NCI-H1417 treated with DMSO at 0.1 percent for 48 hours (cell line): ENCODE results near the gene VASH1.

Experiments used
- DNase-seq: peaks from one replicate; lab custom pipeline; 2025; lab: John Stamatoyannopoulos, UW

The VASH1 gene

DNA sequence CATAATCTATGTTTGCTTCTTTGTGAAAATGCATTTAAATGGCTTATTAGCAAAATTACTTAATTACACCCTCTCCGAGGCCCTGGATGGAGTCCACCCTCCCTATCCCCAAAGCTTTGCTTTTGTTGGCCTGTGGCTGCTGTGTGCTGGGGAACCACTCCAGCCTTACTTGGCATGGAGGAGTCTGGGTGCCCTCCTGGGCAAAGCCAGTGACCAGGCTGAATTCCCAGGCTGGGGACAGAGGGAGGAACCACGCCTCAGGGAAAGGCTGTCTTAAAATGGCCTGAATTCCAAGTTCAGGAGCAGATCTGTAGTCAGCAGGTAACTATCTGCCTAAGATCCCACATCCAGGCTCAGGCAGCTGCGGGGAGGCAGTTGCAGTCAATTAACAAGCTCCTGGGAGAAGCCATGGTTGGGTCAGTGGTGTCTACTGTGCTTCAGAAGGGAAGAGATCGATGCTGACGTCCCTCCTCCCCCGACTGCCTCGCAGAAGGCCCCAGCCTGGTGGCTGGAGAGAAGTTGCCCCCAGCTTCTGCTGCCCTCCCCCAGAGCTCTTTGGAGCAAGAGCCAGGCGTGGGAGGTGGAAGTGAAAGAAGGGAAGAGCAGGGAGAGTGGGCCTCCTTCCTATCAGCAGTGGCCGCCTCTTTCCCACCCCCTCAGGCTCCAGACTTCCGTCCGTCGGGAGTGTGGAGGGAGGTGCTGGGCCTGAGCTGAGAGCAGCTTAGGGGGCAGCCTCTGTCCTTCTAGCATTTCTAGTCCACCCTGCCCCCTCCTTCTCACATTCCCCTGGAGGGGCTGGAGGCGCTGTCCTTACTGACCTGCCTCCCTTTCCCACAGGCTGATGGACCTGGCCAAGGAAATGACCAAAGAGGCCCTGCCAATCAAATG is 11.3 kb downstream of the VASH1 start:
- no peak for DNase-seq

DNA sequence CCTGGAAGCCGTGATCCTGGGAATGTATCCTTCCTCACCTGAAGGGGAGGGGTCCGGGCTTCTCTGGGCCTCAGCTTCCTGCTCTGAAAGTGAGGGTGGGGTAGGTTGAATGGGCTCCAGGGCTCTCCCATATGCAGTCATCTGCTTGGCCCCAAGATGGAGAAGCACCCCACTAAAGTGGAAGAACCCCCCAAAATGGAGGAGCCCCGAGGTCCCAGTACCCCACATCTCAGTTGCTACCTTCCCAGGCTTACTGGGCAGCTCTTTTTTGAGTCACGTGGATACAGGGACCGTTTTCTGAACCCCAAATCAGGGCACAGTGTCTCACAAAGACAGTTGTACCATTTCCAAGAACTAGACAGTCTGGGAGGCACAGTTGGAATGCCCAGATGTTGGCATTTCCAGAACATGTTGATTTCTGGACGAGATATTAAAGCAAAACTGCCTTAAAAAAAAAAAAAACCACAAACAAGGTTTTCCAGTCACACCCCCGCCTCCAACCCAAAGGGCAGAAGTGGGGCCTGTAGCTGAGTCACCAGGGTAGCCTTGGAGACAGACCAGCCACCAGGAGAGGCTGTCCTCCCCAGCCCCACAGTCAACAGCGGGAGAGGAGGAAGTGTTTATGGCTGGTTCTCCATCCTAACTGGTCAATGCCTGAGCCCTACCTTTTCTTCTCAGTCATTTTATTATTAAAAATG is 12.1 kb downstream of the VASH1 start:
- DNase-seq: no peak

DNA sequence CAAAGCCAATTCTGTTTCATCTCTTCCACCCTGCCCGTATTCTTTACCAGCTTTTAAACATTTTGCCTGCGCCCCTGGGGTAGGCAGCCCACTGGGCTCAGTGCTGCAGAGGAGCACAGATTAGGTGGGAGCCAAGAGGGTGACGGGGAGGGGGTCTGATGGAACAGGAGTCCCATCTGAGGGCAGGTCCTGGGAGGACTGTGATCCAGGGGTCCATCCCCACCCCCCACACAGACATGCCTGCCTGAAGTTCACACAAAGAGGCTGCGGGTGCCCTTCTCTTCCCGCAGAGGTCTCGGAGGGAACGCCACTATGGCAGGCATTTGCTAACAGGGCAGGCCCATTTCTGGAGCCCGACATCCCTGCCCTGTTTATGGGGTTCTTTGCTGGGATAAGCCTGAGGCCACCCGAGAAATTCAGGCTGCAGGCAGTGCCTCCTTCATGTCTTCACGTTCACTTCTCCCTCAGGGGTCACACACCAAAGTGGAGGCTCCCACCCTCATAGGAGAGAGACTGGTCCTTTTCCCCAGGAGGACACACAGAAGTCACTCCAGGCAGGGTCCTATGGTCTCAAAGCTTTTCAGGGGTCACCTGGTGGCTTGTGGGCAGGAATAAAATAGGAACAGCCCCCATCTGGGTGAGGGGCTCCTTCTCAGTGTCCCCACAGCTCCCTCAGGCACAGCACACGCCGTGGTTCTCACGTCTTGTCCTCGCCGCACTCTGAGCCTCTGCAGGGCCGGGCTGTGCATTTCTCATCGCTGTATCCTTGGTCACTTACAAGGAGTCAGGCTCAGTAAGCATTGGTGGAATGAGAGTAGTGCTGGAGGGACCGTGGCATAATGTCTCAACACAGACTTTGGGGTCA is 12.9 kb downstream of the VASH1 start:
- no peak for DNase-seq

DNA sequence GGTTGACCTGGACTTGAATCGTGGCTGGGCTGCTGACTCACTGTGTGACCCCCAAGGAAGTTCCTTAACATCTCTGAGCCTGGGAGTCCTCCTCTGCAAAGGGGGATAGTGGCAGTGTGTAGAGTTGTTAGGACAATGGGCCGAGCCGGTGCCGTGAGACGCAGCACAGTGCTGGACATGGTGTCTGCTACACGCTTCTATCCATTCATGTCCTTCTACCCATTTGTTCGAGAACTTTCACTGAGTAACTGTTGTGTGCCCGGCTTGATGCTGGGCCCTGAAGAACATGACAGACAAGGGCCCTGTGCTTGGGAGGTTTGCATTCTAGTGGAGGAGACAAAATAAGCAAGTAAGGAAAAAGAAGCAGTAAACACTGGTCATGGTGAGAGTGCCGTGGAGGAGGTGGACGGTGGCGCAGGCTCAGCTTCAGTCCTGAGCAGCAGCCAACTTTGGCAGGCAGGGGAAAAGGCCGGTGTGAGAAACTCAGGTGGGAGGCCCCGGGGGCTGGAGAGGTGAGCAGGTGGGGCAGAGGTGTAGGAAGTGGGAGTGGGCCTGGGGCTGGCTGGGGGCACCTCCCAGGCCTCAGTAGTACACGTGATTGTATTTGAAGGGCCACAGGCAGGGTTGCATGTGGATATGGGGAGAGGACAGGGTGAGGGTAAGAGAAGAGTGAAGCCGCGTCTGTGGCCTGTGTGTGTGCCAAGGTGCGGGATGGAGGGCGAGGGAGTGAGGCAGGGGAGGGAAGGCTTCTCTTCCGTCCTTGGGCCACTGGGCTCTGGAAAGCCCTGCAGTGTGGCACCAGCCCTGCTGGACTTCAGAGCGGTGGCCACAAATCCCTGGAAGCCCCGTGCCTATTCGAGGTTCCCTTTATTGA is 13.8 kb downstream of the VASH1 start:
- no peak for DNase-seq

DNA sequence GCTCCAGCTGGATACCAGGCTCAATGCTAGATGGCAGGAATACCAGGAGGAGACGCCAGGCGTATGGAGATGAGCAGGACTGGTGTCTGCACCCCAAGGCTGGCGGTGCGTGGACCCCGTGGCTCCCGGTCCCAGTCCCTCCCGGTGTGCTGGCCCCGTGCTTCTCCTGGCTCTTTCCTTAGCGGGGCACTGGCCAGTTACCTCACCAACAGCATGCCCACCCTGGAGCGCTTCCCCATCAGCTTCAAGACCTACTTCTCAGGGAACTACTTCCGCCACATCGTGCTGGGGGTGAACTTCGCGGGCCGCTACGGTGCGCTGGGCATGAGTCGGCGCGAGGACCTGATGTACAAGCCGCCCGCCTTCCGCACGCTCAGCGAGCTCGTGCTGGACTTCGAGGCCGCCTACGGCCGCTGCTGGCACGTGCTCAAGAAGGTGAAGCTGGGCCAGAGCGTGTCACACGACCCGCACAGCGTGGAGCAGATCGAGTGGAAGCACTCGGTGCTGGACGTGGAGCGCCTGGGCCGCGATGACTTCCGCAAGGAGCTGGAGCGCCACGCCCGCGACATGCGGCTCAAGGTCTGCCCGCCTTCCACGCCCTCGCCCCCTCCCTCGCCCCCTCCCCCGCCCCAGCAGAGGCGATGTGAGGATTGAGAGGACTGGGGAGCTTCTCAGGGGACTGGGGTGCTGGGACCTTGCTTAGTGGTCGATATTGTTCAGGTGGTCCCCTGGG is 14.6 kb downstream of the VASH1 start:
- no peak for DNase-seq

DNA sequence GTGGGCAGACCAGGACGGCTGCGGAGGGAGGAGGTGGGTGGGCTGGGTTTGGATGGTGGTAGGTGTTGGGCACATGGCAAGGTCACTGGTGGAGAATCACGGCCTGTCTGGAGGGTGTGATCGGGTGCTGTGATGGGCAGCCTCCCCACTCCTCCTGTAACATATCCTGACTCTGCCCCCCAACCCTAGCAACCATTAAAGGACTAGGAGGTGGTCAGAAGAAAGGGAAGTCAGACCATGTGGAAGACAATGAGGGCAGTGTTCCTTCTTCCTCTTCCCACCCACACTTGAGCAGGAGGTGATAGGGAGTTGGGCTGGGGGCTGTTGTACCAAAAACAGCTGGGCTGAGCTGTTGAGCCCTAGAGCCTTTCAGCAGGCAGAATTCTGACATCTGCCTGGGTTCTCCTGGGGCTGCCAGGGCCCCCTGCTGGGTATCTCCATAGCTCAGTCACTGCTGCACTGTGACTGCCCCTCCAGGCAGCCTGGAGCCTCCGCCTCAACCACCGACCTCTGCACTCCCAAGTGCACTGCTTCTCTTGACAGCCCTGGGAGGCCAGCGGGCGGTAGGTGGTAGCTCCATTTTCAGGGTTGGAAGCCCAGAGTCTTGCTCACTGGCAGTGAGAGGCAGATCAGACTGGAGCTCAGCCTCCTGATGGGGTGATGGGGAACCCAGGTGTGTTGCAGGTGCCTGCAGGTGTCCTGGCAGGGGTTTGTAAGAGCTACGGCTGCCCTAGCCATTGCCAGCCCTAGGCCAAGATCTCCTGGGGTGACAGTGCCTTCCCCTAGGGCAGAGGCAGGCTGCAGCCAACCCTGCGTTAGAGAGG is 15.4 kb downstream of the VASH1 start:
- no peak for DNase-seq

DNA sequence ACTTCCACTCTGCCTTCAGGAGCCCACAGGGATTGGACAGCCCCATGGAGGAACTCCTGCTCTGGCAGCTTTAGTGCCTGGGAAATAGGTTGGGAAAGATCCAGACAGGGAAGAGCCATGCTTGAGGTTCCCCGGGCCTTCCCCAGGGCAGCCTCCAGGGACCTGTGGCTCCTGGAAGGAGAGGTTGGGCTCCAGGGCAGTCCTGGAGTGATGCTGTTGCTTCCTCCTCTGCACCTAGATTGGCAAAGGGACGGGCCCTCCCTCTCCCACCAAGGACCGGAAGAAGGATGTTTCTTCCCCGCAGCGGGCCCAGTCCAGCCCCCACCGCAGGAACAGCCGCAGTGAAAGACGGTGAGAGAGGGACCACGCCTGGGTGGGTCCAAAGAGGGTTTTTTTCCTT is 16.5 kb downstream of the VASH1 start:
- no peak for DNase-seq

DNA sequence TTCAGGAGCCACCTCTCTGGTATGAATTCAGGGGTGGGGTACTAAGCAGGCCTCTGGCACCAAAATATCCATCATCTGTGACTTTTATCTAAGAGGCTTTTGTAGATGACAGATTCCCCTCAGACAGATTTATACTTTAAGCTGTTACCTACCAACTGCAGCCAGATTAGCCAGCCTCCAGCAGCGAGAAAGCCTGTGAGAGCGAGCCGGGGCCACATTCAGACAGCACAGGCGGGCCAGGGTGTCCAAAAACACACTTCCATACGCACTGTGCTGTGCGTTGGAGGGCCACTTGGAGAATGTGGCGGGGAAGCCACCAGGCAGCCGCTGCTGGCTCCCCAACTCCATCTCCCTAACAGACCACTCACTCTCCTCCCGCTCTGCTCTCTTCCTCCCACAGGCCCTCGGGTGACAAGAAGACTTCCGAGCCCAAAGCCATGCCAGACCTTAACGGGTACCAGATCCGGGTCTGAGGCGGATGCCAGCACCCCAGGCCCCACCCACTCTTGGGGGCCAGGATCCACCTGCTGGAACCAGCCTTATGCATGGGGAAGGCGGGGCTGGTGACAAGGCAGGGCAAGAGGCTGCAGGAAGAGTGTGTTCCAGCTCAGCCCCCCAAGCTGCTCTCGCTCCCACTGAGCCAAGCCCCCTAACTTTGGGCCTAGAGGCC is 17.4 kb downstream of the VASH1 start:
- no peak for DNase-seq

DNA sequence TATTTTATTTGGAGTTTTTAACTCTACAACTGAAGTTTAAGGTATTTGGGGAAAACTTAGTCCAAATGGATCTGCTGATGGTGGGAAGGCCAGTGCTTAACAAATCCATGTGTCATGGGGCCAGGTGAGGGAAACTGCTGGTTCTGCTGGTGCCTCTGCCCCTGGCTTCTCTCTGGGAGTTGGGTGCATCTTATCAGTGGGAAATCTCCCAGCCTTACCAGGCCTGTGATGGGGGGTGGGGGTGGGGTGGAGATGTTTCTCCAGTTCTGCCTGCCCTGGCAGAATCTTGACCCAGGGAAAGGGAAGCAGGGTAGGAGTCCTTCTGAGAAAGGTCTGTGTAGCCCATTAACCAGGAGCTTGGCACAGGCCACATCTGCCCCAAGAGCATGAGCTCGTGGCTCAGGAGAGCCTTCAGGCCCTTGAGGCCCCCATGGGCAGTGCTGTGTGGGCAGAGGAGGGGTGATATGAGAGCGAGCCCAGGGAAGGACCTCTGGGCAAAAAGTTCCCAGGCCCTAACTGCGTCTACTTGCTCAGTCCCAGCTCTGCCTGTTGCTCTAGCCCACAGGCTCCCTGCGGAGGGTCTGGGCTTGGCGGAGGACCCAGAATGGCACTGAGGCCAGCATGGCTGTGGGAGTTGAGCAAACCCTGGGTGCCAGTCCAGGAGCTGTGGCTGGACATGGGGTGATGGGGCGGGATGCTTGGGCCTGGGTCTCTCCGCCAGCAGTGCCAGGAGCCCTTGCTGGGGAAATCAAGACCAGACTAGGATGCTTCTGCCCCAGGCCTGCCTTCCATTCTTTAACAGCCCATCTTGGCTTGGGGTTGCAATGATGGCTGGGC is 18.2 kb downstream of the VASH1 start:
- no peak for DNase-seq

DNA sequence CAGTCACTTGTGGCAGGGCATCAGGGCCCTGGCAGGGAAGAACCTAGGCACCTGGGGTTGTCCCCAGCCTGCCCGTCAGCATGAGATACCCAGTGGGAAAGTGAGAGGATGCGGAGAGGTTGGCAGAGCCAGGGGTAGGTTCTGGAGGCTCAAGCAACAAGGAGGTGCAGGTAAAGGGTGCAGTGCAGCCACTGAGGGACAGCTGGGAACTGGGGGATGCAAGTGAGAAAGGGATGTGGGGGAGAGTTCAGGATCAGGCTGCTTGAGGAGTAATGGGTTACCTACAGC is 18.7 kb downstream of the VASH1 start:
- no peak for DNase-seq

DNA sequence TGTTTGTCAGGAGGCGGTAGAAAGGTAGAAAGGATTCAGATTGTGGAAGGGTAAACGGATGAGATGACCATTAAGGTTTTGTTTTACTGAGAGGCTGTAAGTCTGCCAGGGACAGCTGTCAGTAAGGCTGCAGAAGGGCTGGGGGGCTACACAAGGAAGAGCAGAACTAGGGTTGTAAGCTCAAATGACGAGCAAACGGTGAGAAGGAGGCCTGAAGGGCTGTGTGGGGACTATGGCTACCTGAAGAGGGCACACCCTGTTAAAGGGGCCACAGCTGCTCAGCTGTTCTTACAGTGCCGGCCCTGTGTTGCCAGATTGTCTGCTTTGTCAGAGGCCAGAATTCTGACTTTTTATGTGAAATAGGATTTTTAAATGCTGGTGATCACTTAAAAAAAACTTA is 19.1 kb downstream of the VASH1 start:
- no peak for DNase-seq

DNA sequence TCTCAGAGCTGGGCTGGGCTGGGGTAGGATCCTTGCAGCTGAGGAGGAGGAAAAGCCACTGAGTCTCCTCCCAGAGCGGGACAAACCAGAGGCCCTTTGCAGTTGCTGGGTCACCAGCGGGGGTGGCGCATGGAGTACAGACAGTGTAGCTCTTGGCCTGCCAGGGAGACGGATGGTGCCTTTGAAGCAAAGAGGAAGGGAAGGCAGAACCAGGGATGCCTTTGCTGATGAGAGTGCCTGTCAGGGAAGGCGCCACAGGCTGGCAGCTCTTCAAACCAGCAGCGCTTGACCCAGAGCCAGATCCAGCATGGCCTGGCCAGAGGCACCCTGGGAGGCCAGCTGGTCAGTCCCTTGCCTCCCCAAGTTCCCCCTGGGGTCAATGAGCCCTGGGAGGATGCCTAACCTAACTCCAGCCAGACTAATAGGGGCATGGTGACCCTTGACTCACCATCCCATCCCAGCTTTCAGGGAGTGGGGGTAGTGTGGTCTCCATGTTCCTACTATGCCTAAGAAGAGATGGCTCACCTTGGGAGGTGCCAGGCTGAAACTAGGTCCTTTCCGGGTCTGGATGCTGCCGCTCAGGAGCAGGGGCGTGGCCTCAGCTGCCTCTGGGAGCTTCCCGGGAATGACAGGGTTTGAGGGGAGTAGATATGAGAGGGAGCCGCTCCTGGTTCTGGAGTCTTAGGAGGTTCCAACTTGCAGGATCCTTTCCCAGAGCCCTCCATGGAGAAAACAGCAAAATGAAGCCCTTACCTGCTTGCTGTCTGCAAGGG is 19.8 kb downstream of the VASH1 start:
- DNase-seq: no peak

DNA sequence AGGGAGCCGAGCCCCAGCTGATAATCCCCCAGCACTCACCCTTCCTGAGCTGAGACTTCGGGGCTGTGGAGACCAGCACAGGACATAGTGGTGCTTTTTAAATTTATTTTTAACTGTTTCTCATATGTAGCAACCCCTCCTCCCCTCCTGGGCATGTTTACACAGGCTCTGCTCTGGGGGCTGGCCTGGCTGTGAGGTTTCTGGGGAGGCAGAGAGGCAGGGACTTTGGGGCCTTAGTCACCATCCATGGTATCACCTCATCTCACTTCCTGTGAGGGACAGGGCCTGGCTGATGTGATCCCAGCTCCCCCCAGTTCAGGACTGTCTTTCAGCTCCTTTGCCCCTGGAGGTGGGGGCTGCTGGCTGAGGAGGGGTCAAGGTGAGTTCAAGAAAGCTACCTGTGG is 20.4 kb downstream of the VASH1 start:
- no peak for DNase-seq

DNA sequence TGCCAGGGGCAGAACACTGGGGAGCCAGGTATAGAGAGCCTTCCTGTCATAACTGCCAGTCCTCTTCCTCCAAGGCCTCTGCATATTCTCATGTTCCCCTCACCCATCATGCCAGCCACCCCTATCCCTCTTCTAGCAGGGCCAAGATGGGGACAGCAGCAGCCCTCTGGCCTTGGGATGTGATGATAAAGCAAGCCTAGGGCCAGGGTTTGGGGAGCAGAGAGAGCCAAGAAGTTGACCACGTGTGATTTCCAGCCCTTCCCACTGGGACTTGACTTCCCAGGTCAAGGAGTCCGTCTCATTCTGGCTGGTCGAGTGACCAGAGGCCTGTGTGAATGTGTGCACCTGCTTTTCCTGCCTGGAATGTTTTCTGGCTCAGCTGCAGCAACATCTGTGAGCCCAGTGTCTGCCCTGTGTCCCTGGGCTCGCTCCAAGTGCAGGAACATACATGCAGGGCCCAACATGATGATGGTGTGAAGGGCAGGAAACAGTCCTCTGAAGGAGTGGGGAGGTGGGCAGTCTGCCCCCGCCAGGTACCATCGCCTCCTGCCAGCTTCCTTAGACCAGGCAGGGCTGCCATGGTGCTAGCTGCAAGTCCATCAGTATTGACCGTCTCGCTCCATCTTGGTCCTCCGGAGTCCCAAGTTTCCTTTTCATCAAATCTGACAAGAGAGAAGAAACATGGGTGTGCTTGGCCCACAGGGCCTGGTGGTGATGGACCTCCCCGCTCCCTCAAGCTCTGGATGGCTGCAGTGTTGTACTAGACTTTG is 21.0 kb downstream of the VASH1 start:
- DNase-seq: no peak

DNA sequence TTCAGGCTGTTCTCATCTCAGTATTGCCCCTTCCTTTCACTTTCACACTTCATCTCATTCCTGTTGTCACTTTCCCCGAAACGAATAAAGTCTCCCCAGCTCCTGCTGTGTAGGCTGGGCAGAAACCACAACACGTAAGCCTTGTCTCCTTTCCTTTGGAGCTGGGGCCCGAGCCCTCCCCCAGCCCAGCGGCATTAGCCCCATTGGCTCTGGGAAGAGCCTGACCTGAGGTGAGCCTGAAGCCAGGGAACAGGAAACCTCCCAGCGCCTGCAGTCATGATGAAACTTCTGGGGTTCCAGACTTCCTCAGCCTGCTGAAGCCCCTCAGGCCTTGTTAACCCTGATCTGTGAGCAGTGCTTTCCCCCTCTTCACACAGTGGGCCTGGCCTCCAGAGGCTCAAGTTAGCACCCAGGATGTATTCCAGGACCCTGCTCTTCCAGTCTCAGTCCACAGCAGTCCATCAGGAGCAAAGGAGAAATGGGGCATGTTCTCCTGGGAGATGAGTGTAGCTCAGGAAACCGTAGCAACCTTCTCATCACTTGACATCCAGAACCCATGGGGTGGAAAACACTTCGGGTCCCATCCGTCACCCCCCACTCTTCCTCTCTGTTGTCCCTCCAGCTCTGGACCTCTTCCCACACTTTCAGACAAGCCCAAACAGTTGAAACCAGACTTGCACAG is 21.8 kb downstream of the VASH1 start:
- no peak for DNase-seq

DNA sequence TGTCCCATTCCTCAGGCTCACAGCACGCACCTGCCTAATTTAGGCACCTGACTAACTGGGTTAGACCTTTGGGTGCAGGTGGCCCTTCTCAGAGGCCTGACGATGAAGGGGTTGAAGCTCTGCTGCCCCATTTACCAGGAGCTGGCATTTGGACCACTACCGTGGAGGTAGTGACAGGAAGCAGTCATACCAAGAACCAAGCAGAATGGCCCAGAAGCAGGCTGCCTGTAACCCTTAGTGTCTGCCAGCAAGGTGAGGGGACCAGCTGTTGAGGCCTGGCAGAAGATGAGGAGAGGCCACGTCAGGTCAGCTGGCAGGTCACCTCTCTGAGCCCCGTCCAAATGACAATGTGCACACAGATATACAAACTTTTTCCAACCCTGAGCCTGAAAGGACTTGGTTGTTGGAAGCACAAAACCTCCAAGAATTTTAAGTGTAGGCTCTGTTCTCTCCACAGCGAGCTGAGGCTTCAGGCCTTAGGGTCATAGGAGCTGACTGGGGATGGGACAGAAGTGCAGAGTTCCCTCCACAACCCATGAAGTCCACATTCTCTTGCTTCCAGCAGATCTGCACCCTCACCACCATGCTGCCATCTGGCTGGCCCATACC is 23.1 kb downstream of the VASH1 start:
- DNase-seq: no peak
